ENCODE results near the gene MEPCE.

Gene MEPCE

DNA sequence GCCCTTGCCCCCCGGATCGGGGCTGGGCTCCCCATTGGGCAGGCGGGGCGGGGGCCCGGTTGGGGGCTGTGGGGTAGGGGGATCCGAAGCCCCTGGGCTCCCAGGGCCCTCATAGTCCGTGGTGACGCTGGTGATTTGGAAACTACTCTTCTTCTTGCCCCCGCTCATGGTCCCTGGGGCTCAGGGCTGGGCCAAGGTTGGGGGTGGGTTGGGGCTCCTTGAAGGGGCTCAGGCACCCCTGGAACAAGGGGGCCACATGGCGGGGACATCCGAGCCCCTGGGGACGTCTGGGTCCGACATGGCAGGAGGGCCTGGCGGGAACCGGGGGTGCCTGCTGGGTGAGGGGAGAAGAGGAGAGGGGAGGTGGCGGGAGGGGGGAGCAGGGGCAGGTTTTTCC lies 48.2 kb downstream of the MEPCE start:
- no peak for DNase-seq (ENCODE audit: low read depth)
- H3K4me3 ChIP-seq (ENCODE audit: control insufficient read depth, low read depth, low read length): peak overlapping the region; percentile 90
- TF ChIP-seq CTCF (IDR thresholded peaks at IDR 0.05; ENCODE audit: control insufficient read depth, insufficient read depth, low read depth, low read length, missing control alignments): no peak

DNA sequence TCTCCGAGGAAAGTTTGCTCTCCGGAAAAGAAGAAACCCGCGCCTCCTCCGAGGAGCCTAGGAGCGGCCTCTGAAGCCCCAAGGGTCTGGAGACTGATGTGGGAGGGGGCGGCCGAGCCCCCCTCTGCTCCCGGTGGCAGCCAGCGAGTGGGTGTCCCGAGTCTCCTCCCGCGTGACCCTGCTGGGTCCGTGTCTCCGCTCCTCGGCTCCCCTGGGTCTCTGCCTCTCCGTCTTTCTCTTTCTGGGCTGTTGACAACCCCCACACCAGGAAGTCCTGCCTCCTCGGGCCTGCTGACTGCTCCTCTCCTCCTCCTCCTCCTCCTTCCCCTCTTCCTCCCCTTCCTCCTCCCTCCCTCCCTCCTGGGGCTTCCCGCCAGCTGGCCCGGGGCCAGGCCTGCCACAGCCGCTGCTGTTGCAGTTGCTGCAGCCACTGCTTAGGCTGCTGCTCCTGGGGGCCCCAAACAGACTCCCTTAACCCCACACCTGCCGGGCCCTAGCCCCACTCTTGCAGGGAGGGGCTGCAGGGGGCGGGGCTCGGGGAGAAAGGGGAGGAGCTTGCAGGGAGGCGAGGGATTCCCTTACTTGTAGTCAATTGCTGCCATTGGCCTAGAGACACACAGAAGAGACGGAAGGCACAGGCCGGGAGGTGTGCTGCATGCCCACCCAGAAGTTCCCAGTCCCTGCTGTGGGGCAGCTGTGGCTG lies 49.5 kb downstream of the MEPCE start, which contains the start of gene TSC22D4:
TSS of gene TSC22D4 (minus strand) at position 257 of the 703 bp plus-strand sequence. CDS start 1,176 bp downstream, outside the sequence.
- no peak for TF ChIP-seq CTCF (IDR thresholded peaks at IDR 0.05; ENCODE audit: control insufficient read depth, insufficient read depth, low read depth, low read length, missing control alignments)
- peak within 1 kb of the TSS; percentile 90 for H3K4me3 ChIP-seq (ENCODE audit: control insufficient read depth, low read depth, low read length)
- peak; percentile 84 for DNase-seq (ENCODE audit: low read depth)

DNA sequence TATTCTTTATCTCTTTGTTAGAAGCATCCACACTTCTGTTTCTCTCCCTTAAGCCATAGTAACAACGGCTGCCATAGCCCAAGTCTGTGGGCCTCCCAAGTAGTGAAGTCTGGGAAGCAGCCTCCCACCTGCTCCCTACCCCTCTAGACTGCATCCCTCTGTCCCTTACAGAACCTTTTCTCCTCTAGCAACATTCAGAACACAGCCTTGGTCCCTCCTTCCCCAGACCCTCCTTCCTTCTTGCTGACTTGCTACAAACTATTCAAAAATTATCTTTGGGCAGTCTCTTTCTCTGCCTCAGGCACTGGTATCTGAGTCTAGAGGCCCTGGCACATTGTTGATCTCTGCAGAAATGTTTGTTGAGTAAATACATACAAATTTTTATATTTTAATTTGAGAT lies 51.8 kb downstream of the MEPCE start:
- DNase-seq (ENCODE audit: low read depth): no peak
- H3K4me3 ChIP-seq (ENCODE audit: control insufficient read depth, low read depth, low read length): no peak overlapping the region
- TF ChIP-seq CTCF (IDR thresholded peaks at IDR 0.05; ENCODE audit: control insufficient read depth, insufficient read depth, low read depth, low read length, missing control alignments): no peak

DNA sequence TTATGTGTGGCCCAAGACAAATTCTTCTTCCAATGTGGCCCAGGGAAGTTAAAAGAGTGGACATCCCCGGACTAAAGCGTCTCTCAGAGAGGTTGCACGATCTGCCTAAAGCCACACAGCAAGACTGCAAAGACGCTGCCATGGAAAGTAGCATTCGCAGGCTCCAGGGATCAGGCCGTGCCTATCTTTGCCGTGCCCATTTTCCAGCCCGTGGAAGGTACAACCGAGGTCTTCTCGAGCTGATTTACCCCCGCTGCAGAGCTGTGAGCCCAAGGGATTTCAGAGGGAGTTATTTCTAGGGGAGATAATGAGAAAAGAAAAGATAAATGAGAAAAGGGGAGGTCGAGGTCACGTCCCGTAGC lies 53.1 kb downstream of the MEPCE start:
- peak overlapping the region; percentile 57 for H3K4me3 ChIP-seq (ENCODE audit: control insufficient read depth, low read depth, low read length)
- no peak for TF ChIP-seq CTCF (IDR thresholded peaks at IDR 0.05; ENCODE audit: control insufficient read depth, insufficient read depth, low read depth, low read length, missing control alignments)
- no peak for DNase-seq (ENCODE audit: low read depth)

DNA sequence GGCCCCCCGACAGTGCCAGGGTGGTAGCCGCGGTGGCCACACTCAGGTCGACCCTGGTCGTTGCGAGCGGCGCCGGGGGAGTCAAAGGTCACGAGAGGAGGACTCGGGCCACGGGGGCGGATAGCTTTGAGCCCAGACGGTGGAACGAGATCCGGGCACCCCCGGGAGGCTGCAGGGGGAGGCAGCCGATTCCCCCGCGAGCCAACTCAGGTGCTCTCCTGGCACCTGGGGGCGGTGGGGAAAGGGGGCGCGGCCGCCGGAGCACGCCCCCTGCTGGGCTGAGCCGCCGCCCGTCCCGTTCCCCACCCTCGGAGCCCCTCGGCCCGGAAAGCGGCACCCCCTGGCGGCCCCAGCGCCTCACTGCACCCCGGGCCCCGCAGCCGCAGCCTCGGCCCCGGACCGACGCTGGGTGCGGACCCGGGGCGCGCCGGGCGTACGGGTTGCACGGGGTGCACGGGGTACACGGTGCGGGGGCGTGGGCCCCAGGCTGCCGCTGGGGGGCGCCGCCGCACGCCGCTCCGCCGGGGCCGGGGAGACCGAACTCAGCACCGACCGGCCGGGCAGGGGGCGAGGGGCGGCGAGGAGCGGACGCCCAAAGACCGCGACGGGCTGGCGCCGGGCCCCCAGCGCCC lies 53.6 kb downstream of the MEPCE start:
- DNase-seq (ENCODE audit: low read depth): no peak
- H3K4me3 ChIP-seq (ENCODE audit: control insufficient read depth, low read depth, low read length): peak overlapping the region; percentile 57
- peak; percentile 53 for TF ChIP-seq CTCF (IDR thresholded peaks at IDR 0.05; ENCODE audit: control insufficient read depth, insufficient read depth, low read depth, low read length, missing control alignments)

Data from AG09309 (cell line).